H1 (cell line): ENCODE results near the gene PTMS. TPM values are rescaled to one million over a fixed set of nuclear protein-coding genes. Genes with fewer than 3 reads are reported as not detected.

ENCODE experiments used
- CBX5 ChIP-seq: fragments of 300-800, 300-1000 bp; sonication (generic); IDR thresholded peaks from 2 replicates; pipeline ENCODE4 v1.7.1; 2016; ENCODE audit warnings: antibody characterized with exemption, low read length, low read depth
- SRF ChIP-seq: IDR thresholded peaks from 2 replicates; pipeline ENCODE4 v1.6.1; 2011; ENCODE audit warnings: mild to moderate bottlenecking, low read depth, low read length, moderate library complexity
- polyA plus RNA-seq, 7 experiments: library from polyadenylated mRNA; depleted of rRNA in 3 of 7; stranded (reverse) in 5 of 7; unstranded in 2 of 7; fragments of >200 nt in 5 of 7; fragments of 200-250 nt in 2 of 7; gene quantifications; 1 replicate in 5 of 7; 2 replicates in 1 of 7; 4 replicates in 1 of 7; pipeline versions ENCODE4 v1.2.1 to v1.2.3, GENCODE V29; 2011 to 2013; ENCODE audit warnings: missing spikeins in 2 of 7, mixed read lengths in 2 of 7
- total RNA-seq: library from RNA; stranded (reverse); fragmentation: NEBNext Ultra II Directional; extraction: Animal tissue kit (Norgen Biotek cat#: 25700); gene quantifications from 2 replicates; pipeline ENCODE4 v1.2.1, GENCODE V29; 2021
- TF ChIP-seq, protein P1 (sequence below), 3 experiments: IDR thresholded peaks; 1 replicate in 2 of 3; 2 replicates in 1 of 3; pipeline versions ENCODE4 v1.5.1 to v1.6.1; 2011; ENCODE audit warnings: low read length in 3 of 3, mild to moderate bottlenecking in 3 of 3, inconsistent platforms in 2 of 3, low read depth in 1 of 3, moderate library complexity in 1 of 3; ENCODE audit not compliant: insufficient read depth in 1 of 3; ENCODE audit errors: control extremely low read depth in 1 of 3
- TF ChIP-seq, protein P2 (sequence below): IDR thresholded peaks from 2 replicates; pipeline ENCODE4 v1.6.1; 2012; ENCODE audit warnings: inconsistent platforms

PTMS gene
- total and polyA plus RNA-seq, 2 of the 8 experiments (the other 6 are each of a cell fraction or from before 2014, with no cell fraction given), result 444 to 553 TPM

DNA sequence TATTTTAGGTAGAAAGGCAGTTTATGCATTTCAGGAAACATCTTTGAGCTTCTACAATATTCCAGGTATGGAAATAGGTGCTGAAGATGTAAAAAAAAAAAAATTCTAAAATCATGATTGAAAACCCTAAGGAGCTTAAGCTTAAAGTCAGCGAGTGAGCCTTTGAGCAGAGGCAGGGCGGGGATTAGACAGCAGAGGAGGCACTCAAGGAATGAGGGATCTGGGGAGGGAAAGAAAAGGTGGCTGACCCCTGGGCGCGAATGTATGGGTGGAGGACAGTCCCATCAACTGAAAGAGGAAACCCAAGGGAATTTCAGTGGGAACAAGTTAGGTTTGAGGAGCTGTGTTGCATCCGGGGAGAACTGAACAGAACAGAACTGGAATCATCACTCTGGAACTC, 6.4 kb upstream of the PTMS start (continued):
- no peak for TF ChIP-seq CBX5
- no peak for TF ChIP-seq SRF
- TF ChIP-seq, protein P1, sequence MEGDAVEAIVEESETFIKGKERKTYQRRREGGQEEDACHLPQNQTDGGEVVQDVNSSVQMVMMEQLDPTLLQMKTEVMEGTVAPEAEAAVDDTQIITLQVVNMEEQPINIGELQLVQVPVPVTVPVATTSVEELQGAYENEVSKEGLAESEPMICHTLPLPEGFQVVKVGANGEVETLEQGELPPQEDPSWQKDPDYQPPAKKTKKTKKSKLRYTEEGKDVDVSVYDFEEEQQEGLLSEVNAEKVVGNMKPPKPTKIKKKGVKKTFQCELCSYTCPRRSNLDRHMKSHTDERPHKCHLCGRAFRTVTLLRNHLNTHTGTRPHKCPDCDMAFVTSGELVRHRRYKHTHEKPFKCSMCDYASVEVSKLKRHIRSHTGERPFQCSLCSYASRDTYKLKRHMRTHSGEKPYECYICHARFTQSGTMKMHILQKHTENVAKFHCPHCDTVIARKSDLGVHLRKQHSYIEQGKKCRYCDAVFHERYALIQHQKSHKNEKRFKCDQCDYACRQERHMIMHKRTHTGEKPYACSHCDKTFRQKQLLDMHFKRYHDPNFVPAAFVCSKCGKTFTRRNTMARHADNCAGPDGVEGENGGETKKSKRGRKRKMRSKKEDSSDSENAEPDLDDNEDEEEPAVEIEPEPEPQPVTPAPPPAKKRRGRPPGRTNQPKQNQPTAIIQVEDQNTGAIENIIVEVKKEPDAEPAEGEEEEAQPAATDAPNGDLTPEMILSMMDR (IDR thresholded peaks at IDR 0.05; ENCODE audit: control extremely low read depth in 1 of 3, insufficient read depth in 1 of 3, low read depth in 1 of 3, low read length in 3 of 3), result no peak
- TF ChIP-seq, protein P2, sequence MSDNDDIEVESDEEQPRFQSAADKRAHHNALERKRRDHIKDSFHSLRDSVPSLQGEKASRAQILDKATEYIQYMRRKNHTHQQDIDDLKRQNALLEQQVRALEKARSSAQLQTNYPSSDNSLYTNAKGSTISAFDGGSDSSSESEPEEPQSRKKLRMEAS, result no peak
- TF ChIP-seq, all 59 proteins: peak for 0
